H9 (cell line): ENCODE results near the gene RASGEF1C. TPM values are rescaled to one million over a fixed set of nuclear protein-coding genes. Genes with fewer than 3 reads are reported as not detected.
A peak's percentile ranks its signal among the peaks of the same experiment; 100 is the strongest.

Source experiments
- DNase-seq: peaks from one replicate; pipeline ENCODE4 v3.0.0-alpha.2; 2017
- H2AFZ ChIP-seq: one replicate; pipeline ENCODE4 v1.6.1; 2013; ENCODE audit warnings: mild to moderate bottlenecking, low read length, control low read depth, moderate library complexity
- H2AK5ac ChIP-seq: 2 replicates; pipeline ENCODE4 v1.6.1; 2013; ENCODE audit warnings: low read length, control low read depth, mixed read lengths; ENCODE audit not compliant: insufficient read length
- H2BK120ac ChIP-seq: one replicate; pipeline ENCODE4 v1.6.1; 2013; ENCODE audit warnings: low read depth, mild to moderate bottlenecking, low read length, control low read depth, inconsistent platforms; ENCODE audit not compliant: poor library complexity, severe bottlenecking
- H2BK12ac ChIP-seq: 2 replicates; pipeline ENCODE4 v1.6.1; 2013; ENCODE audit warnings: low read length, control low read depth, mixed read lengths, low read depth; ENCODE audit not compliant: insufficient read length
- H2BK15ac ChIP-seq: 2 replicates; pipeline ENCODE4 v1.6.1; 2013; ENCODE audit warnings: low read depth, low read length, control low read depth
- H2BK20ac ChIP-seq: one replicate; pipeline ENCODE4 v1.6.1; 2013; ENCODE audit warnings: low read depth, mild to moderate bottlenecking, low read length, control low read depth, inconsistent platforms; ENCODE audit not compliant: poor library complexity, severe bottlenecking
- H2BK5ac ChIP-seq: 2 replicates; pipeline ENCODE4 v1.6.1; 2013; ENCODE audit warnings: low read length, control low read depth, mixed read lengths; ENCODE audit not compliant: insufficient read length
- H3K14ac ChIP-seq: 2 replicates; pipeline ENCODE4 v1.6.1; 2013; ENCODE audit warnings: low read length, control low read depth; ENCODE audit not compliant: insufficient read depth
- H3K18ac ChIP-seq: 2 replicates; pipeline ENCODE4 v1.6.1; 2013; ENCODE audit warnings: low read depth, mild to moderate bottlenecking, mixed read lengths, low read length, control low read depth; ENCODE audit not compliant: insufficient read length
- H3K23ac ChIP-seq: 2 replicates; pipeline ENCODE4 v1.6.1; 2013; ENCODE audit warnings: low read length, control low read depth, mixed read lengths, low read depth; ENCODE audit not compliant: insufficient read length
- H3K23me2 ChIP-seq: 2 replicates; pipeline ENCODE4 v1.6.1; 2013; ENCODE audit warnings: low read depth, mild to moderate bottlenecking, mixed read lengths, low read length, control low read depth; ENCODE audit not compliant: insufficient read length, poor library complexity, severe bottlenecking
- H3K27ac ChIP-seq: 2 replicates; pipeline ENCODE4 v1.5.1; 2013; ENCODE audit warnings: low read length, control low read depth, mixed read lengths, low read depth; ENCODE audit not compliant: insufficient read length
- H3K27me3 ChIP-seq: 2 replicates; pipeline ENCODE4 v1.6.1; 2013; ENCODE audit warnings: low read length, control low read depth, inconsistent platforms; ENCODE audit not compliant: insufficient read depth
- H3K4ac ChIP-seq: 2 replicates; pipeline ENCODE4 v1.6.1; 2013; ENCODE audit warnings: low read depth, mild to moderate bottlenecking, control low read depth, inconsistent platforms, low read length, moderate library complexity
- H3K4me1 ChIP-seq: 2 replicates; pipeline ENCODE4 v1.6.1; 2013; ENCODE audit warnings: low read length, control low read depth, inconsistent platforms; ENCODE audit not compliant: insufficient read depth
- H3K4me2 ChIP-seq: 2 replicates; pipeline ENCODE4 v1.6.1; 2013; ENCODE audit warnings: low read length, control low read depth, mixed read lengths; ENCODE audit not compliant: insufficient read length, insufficient read depth
- H3K56ac ChIP-seq: 2 replicates; pipeline ENCODE4 v1.6.1; 2013; ENCODE audit warnings: low read depth, mild to moderate bottlenecking, mixed read lengths, low read length, control low read depth; ENCODE audit not compliant: insufficient read length
- H3K79me1 ChIP-seq: 2 replicates; pipeline ENCODE4 v1.6.1; 2013; ENCODE audit warnings: low read depth, mild to moderate bottlenecking, moderate library complexity, low read length, control low read depth, inconsistent platforms; ENCODE audit not compliant: insufficient read depth, poor library complexity, severe bottlenecking
- H3K79me2 ChIP-seq: 2 replicates; pipeline ENCODE4 v1.6.1; 2013; ENCODE audit warnings: low read length, control low read depth, inconsistent platforms; ENCODE audit not compliant: insufficient read depth
- H3K9ac ChIP-seq: 2 replicates; pipeline ENCODE4 v1.6.1; 2013; ENCODE audit warnings: low read length, control low read depth, mixed read lengths; ENCODE audit not compliant: insufficient read length; ENCODE audit errors: extremely low read depth
- H3K9me3 ChIP-seq: one replicate; pipeline ENCODE4 v1.6.1; 2013; ENCODE audit warnings: low read depth, low read length, inconsistent platforms; ENCODE audit not compliant: control insufficient read depth
- H3T11ph ChIP-seq: one replicate; pipeline ENCODE4 v1.6.1; 2013; ENCODE audit warnings: mild to moderate bottlenecking, low read length, control low read depth, inconsistent platforms
- H4K20me1 ChIP-seq: one replicate; pipeline ENCODE4 v1.6.1; 2013; ENCODE audit not compliant: control insufficient read depth, insufficient read length, insufficient read depth
- H4K5ac ChIP-seq: 2 replicates; pipeline ENCODE4 v1.6.1; 2013; ENCODE audit warnings: low read depth, mild to moderate bottlenecking, mixed read lengths, low read length, control low read depth; ENCODE audit not compliant: insufficient read length
- H4K8ac ChIP-seq: replicated peaks from 2 replicates; pipeline ENCODE4 v1.6.1; 2013; ENCODE audit warnings: low read length, control low read depth, mixed read lengths, low read depth; ENCODE audit not compliant: insufficient read length
- H4K91ac ChIP-seq: 2 replicates; pipeline ENCODE4 v1.6.1; 2013; ENCODE audit warnings: low read depth, mild to moderate bottlenecking, moderate library complexity, mixed read lengths, low read length, control low read depth; ENCODE audit not compliant: insufficient read length
- H3K27ac Mint-ChIP-seq, 3 experiments: 2 replicates in 2 of 3; 3 replicates in 1 of 3; pipeline ENCODE4 v1.8.0; 2020 to 2021; ENCODE audit warnings: mixed read lengths in 3 of 3, mild to moderate bottlenecking in 1 of 3, moderate library complexity in 1 of 3
- H3K27me3 Mint-ChIP-seq: 2 replicates; pipeline ENCODE4 v1.8.0; 2021; ENCODE audit warnings: low read depth, mild to moderate bottlenecking, moderate library complexity, mixed read lengths
- H3K36me3 Mint-ChIP-seq, 3 experiments: 2 replicates in 2 of 3; 3 replicates in 1 of 3; pipeline ENCODE4 v1.8.0; 2020 to 2021; ENCODE audit warnings: low read depth in 3 of 3, mixed read lengths in 3 of 3; ENCODE audit not compliant: insufficient read depth in 1 of 3
- H3K4me1 Mint-ChIP-seq, 2 experiments: 2 replicates each; pipeline ENCODE4 v1.8.0; 2020; ENCODE audit warnings: mixed read lengths in 2 of 2
- H3K4me3 Mint-ChIP-seq, 2 experiments: 2 replicates in 1 of 2; 3 replicates in 1 of 2; pipeline ENCODE4 v1.8.0; 2020 to 2021; ENCODE audit warnings: mild to moderate bottlenecking in 2 of 2, mixed read lengths in 2 of 2, moderate library complexity in 1 of 2
- H3K9me3 Mint-ChIP-seq, 2 experiments: 2 replicates in 1 of 2; 3 replicates in 1 of 2; pipeline ENCODE4 v1.8.0; 2020; ENCODE audit warnings: mild to moderate bottlenecking in 2 of 2, mixed read lengths in 2 of 2, moderate library complexity in 1 of 2
- CTCF ChIP-seq: fragments of 200-600 bp; sonication (generic); conservative IDR thresholded peaks from 3 replicates; pipeline ENCODE4 v1.8.0; 2021; ENCODE audit warnings: antibody characterized with exemption, mild to moderate bottlenecking
- WGBS: extraction: QIAGEN DNeasy Blood & Tissue Kit; methylation state at CpG from one replicate; pipeline ENCODE4 v1.1.7; 2013; ENCODE audit warnings: missing lambda C conversion rate, low lambda C conversion rate, mixed read lengths; ENCODE audit not compliant: insufficient read length; ENCODE audit errors: extremely low coverage; 5-methylcytosine and 5-hydroxymethylcytosine counted together
- total RNA-seq: library from RNA; stranded (reverse); gene quantifications from 2 replicates; pipeline ENCODE4 v1.2.1, GENCODE V29; 2021

RASGEF1C gene
- total RNA-seq, 1 experiment from 2014 or later = 0.83 TPM

- H3K27me3 ChIP-seq = no peaks in the 10 kb centered on the region
- H4K91ac ChIP-seq = no peak overlapping the region
- no peak overlapping the region for H3K18ac ChIP-seq
- no peak overlapping the region for H3K27ac ChIP-seq
- no peak overlapping the region for H3K4me2 ChIP-seq
- H3K23me2 ChIP-seq = no peaks in the 10 kb centered on the region
- no peak overlapping the region for H2BK12ac ChIP-seq
- Mint-ChIP-seq H3K36me3 (peaks cover 0 to 2% (median 0%) of the 10 kb centered on the region in 3 experiments; a peak in 1 of 7 replicates), H3K27ac (no peak overlapping the region), H3K9me3 (no peaks in the 10 kb centered on the region), H3K4me3 (no peak overlapping the region), H3K4me1 (peaks cover 0 to 9% of the 10 kb centered on the region in 2 experiments; a peak in 2 of 4 replicates), H3K27me3 (no peaks in the 10 kb centered on the region; the same call in 1 of the 2 replicates)
- H2BK15ac ChIP-seq = no peak overlapping the region; the same call in 1 of the 2 replicates
- H3K23ac ChIP-seq = no peak overlapping the region
- no peak overlapping the region; the same call in 1 of the 2 replicates for H3K14ac ChIP-seq
- DNase-seq = peak; percentile 24
- H3K4me1 ChIP-seq = no peaks in the 10 kb centered on the region
- H2AFZ ChIP-seq = no peak overlapping the region
- H3K9me3 ChIP-seq = no peaks in the 10 kb centered on the region
- H4K20me1 ChIP-seq = no peaks in the 10 kb centered on the region
- no peak overlapping the region for H3T11ph ChIP-seq
- TF ChIP-seq CTCF = no peak
- H3K4ac ChIP-seq = no peak overlapping the region
- no peak overlapping the region for H2BK20ac ChIP-seq
- H3K56ac ChIP-seq = no peak overlapping the region
- no peak overlapping the region for H2BK120ac ChIP-seq
- no peak overlapping the region for H4K8ac ChIP-seq
- no CpG with 5 or more reads among the region's 28 CpGs for WGBS
- no peaks in the 10 kb centered on the region for H3K79me2 ChIP-seq
- H3K79me1 ChIP-seq = no peaks in the 10 kb centered on the region
- no peak overlapping the region for H2AK5ac ChIP-seq
- no peak overlapping the region for H3K9ac ChIP-seq
- H2BK5ac ChIP-seq = no peak overlapping the region
- no peak overlapping the region for H4K5ac ChIP-seq
Observed at GRCh38 chr5:180120237-180121101, 88.5 kb downstream of the RASGEF1C start.
